GM19452 (cell line): ENCODE results near the gene RAB25.

Experiments
- ATAC-seq: cut with Tn5 transposase; IDR thresholded peaks from one replicate; pipeline ENCODE4 v1.9.1; 2021; ENCODE audit not compliant: unreplicated experiment

Gene RAB25

DNA sequence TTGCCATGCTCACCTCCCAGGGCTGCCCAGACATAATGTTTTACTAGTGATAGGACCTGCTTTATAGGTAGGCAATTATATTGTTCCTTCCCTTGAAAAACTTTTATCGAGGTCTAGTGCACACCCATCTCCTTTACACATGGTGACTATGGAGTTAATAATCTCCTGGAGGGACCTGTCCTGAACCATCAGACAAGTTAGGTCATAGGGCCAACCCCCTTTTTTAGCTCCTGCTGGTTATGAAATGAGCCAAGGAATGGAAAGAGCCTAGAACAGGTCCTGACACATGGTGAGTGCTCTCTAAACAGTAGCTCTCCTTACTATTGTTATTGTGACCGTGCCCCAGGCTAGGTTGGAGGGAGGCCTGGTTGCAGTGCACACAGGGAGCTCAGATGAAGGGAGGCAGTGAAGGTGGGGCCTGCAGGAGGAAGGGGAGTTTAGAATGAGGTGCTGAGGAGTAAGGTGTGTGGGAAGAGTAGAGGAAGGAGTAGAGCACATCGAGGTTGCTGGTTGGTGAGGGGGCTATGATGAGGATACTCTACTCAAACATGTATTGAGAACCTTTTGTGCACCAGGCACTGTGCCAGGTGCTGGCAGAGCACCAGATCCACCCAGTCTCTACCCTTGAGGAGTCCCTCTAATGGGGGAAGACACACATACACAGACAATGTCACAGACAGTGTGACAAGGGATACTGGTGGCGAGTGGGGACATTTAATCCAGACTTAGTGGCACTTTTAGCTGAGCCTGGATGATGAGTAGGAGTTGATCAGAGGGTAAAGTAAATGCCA, 39.4 kb downstream of the RAB25 start:
- ATAC-seq: no peak

DNA sequence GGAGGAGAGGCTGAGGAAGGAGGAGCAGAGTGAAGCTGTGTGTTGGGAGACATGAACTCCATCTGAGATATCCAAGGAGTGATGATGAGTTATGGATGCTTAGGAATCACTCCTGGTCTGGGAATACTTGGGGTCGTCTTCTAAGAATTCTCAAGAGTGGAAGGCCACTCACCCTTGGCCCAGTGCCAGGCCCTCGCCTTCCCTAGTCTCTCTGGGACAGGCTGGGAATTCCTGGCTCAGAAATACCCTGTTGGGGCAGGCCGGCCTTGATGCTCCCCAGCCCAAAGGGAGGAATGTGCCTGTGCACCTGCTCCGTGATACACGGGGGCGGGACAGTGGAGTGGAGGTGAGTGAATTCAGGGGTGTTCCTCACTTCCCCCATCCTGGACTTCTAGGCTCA, 40.9 kb downstream of the RAB25 start:
- ATAC-seq: no peak

DNA sequence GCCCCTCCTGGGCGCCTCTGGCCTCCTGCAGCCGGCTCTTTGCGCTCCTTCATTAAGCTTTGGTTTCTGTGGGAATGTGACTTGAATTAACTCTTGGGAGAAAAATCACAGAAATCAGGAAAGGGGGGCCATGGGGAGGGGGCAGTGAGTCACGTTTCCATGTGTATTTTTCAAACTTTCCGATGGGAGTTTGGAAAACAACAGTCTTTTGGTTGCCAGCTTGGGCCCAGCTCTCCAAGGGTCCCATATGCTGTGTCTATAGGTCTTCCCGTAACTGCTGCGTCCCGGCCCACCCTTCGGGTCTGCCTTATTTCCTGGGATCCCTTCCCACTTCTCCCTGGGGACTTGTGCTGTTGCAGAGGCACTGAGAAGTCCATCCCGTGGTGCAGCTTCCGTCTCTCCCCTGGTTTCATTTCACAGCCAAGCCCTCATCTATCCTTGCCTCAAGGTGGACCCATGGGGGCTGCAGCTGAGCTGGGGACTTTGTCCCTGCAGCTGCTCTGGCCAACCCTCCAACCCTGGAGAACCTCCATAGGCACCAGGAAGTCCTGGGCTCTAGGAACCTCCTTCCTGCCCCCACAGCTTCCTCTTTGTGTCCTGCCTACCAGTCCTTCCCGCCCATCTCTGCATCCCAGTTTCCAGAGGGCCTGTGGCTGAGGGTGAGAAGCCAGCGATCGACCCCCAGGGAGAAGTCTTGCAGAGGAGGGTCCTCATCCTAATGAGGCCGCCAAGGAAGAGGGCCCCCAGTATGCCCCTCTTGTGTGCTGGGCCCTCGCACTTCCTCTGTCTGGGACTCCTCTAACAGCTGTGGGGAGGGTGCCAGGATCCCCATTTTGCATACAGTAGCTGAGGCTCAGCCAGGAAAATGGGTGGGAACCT, 41.9 kb downstream of the RAB25 start:
- no peak for ATAC-seq

DNA sequence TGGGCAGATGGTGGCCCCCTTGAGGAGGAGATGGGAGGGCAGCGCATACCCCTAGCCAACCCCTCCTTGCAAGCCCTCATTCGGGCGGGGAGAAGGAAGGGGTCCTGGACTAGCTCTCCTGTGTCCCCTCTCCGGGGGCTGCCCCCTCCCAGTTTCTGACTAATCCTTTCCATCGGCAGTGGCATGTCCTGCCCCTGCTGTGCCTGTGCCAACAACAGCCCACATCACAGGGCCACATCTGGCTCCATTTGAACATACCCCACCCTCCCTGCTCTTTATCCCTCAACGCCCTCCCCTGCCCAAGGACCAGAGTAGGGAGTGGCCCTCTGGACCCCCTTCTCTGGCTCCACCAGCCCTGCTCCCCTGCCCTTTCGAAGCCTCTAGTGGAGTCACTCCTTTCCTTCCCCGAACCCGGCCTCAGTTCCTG, 42.6 kb downstream of the RAB25 start:
- ATAC-seq: no peak

DNA sequence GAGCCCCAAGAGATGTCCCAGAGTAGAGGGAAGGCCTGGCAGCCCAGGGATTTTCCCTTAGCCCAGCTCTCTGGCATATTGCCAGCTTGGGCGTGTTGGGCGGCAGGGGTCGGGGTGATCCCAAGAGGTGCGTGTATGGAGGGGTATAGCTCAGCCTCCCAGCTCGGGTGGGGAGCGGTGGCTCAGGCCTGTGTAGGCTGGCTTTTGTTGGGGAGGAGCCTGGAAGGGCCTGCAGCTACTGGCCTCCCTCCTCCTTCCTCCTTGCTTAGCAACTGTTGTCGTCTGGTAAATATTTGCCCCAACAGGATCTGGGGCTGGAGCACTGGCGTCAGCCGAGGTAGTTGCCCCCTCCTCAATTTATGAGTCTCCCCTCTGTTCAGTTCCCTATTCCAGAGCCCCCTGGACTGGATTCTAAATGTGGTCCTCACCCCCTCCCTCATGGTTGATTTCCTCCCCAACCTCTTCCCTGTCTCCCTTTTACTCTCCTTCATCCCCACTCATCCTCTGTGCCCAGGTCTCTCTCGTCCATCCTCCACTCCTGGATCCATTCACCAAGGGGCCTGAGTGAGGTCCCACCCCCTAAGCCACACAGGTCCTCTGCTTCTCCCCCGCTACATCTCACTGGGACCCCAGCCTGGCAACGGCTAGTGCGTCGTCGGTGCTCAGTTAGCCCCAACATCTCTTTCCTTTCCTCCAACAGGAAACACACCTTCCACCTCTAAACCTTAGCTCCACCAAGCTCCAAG, 43.3 kb downstream of the RAB25 start:
- ATAC-seq: no peak

DNA sequence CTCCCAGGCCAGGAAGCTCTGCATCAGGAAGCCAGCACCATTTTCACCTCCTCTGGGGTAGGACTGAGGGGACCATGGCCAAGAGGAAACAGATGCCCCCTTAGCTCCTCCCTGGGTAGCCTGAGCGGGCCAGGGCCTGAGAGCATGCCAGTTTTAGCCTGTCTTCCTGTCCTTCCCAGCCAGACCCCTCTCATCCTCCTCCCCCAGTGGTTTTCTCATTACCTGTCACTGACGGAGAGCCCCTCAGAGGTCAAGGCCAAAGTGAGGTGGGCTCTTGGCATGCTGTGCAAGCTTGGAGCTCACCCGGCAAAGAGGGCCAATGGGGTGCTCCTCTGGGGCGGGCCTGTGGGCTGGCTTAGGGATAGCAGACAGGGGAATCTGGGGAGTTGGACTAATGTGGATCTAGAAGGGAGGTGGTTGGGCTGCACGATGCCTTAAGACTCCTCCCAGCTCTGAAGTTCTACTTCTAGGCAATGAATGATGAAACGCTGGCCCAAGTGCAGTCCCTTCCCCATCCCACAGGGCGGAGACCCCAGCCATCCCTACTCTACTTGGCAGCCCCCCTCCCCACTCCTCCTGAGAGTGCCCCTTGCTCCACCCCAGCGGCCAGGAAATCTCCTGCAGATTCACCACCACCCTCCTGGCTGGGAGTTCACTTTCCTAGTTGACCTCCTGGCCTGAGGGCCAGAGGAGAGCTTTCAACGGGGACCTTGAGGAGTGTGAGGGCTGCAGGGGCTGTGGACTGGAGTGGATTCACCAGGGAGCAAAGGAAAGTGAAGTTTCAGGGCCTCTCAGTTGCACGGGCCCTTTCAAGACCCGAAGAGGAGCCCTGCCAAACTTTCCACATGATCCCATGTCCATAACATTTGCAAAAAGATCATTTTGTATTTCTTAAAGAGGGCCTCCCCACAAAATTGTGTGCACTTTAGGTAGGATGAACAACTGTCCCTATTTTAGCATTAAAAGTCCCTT, 44.2 kb downstream of the RAB25 start:
- ATAC-seq: no peak

DNA sequence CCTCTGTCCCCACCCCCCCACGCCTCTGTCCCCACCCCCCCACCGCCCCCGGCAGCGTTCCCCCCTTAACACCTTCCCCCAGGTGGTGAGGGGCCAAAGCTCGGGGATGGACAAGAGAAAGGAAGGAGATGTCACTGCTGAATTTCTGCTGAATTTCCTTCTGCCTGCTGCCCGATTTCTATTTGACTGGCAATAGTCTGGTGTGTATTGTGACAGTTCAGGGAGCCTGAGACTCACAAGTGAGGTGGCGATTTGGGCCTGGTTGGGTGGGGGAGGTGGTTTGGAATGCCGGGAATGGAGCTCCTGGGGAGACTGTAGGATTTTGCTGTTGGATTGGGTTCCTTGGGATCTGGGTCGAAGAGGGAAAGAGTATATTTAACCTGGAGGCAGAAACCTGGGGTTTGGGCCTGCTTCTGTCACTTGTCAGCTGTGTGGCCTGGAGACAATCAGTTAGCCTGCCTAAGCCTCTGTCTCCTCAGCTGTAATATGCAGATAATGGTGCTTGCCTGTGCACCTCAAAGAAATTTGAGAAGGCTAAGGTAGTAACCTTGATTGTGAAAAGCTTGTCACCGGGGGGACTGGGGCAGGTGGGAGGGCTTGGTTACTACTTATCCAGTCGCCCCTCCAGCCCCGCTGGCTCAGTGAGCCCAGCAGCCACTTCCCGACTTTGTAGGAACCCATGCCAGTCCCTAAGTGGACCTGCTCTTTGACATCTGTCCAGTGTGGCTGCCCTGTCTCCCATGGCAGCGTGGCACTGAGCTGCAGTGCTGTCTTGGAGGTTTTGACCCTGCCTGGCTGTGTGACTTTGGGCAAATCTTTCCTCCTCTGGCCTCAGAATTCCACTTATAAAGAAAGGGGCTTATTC, 45.9 kb downstream of the RAB25 start:
- ATAC-seq: no peak

DNA sequence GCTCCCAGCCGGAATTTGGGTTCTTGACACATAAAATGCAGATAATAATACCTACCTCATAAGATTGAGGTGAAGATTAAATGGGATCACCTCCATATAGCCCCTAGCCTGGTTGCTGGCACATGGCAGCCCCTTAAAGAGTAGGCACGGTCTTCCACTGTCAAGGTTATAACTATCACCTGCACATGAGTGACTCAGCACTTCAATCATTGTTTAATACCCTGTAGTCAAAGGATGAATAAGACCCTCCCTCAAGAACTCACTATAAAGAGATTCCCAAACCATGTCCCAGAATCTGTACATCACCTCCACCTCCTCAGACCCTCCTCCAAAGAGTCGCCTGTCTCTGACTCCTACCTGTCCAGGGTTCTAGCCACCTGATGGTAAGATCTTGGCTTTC, 47.1 kb downstream of the RAB25 start:
- ATAC-seq: no peak

DNA sequence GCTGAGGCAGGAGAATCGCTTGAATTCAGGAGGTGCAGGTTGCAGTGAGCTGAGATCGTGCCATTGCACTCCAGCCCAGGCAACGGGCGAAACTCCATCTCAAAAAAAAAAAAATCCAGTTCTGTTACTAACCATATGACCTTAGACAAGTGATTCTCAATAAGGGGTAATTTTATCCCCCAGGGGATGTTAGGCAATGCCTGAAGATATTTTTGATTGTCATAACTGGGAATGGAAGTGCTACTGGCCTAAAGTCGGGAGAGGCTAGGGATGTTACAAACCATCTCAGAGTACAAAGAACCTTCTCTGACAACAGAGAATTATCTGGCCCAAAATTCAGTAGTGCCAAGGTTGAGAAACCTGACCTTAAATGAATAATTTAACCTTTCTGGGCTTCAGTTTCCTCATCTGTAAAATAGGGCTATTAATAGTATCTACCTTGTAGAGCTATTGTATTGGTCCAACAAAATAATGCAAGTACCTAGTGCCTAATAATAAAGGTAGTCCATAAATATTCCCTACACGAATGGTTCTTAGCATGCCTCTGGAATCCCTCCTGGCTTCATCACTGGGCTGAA, 47.8 kb downstream of the RAB25 start:
- no peak for ATAC-seq

DNA sequence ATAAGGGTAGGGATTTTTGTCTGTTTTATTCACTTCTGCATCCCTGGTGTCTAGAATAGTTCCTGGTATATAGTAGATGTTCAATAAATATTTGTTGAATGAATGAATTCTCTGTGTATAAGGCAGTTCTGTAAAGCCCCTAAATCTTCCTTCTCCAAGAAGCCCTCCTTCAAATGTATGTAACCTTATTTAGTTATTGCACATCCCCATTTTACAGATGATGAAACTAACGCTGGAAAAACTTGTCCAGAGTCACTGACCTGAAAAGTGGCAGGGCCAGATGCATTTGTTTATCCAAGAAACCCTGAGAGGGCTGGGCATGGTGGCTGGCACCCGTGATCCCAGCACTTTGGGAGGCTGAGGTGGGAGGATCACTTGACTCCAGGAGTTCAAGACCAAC, 49.3 kb downstream of the RAB25 start:
- ATAC-seq: no peak

DNA sequence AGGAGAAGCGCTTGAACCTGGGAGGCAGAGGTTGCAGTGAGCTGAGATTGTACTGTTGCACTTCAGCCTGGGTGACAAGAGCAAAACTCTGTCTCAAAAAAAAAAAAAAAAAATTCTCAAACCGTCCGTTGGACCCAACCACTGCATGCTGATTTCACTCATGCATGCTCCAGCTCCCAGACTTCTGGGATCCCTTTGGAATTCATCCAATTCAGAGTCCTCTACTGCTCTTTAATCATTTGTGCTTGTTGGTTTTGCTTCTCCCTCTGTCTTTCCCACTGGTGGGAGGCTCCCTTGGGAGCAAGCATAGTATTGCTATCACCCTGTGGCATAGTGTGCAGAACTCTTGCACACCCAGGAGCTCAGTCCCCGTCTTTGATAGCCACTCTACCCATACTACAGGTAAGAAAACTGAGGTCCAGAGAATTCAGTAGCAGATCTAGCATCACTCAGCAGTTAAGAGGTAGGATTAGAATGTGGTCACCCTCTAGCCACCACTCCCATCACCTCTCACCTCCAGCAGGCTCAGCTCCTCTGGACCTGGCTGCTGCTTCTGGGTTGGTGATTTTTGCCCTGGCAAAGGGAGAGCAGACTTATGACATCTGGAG, 50.5 kb downstream of the RAB25 start:
- ATAC-seq: no peak

DNA sequence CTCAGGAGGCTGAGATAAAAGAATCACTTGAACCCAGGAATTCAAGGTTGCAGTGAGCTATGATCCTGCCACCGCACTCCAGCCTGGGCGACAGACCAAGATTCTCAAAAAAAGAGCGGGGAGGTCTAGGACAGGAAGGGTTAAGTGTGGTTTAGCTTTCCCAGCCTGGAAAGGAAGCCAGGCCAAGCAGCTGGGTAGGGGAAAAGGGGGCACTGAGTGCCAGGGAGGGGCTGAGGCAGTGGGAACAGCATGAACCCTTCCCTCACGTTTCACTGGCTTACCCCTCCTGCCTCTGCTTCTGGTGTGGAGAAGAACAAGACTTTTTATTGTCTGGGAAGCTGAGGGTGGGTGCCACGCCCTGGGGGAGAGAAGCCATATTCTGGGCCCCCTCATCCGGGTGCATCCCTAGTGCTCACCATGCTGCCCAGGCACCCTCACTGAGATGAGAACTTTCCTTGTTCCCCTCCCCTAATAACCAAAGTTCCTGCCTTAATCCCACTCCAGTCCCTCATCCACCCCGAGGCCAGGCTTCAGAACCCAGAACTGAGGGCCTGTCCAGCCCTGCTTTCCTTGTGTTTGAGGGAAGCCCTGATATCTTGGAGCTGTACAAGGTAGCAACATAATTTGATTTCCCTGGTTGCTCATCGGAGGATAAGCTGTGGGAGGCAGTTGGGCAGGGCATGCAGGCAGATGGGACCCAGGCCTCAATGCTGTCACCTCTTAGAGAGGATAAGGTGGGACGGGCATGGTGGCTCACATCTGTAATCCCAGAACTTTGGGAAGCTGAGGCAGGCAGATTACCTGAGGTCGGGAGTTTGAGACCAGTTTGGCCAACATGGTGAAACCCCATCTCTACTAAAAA, 51.5 kb downstream of the RAB25 start:
- ATAC-seq: no peak

DNA sequence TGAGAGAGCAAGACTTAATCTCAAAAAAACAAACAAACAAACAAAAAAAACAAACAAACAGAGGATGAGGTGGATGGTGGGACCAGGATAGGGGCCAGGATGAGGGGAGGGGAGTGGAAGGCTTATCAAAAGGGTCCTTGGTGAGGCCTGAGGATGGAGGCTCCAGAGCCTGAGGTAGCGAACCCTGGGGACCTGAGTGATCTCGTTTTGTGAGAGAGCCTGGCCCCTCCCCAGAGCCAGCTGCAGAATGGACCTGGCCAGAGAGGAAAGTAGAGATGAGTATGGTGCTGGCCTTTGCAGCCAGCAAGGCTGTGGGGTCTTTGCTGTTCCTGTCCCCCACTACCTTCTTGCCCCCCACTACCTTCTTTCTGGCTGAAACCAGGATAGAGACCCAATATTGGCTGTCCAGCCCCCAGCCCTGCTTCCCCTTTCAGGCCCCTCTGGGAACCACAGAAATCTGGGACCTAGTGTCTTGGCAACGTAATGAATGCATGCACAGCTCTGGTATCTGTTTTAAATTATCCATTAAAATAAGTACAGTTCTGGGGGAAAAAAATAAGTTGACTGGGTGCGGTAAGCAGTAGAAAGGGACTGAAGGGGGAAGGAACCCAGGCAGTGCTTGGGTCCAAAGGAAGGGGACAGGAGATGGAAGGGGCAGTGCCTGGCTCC, 52.5 kb downstream of the RAB25 start:
- ATAC-seq: no peak

DNA sequence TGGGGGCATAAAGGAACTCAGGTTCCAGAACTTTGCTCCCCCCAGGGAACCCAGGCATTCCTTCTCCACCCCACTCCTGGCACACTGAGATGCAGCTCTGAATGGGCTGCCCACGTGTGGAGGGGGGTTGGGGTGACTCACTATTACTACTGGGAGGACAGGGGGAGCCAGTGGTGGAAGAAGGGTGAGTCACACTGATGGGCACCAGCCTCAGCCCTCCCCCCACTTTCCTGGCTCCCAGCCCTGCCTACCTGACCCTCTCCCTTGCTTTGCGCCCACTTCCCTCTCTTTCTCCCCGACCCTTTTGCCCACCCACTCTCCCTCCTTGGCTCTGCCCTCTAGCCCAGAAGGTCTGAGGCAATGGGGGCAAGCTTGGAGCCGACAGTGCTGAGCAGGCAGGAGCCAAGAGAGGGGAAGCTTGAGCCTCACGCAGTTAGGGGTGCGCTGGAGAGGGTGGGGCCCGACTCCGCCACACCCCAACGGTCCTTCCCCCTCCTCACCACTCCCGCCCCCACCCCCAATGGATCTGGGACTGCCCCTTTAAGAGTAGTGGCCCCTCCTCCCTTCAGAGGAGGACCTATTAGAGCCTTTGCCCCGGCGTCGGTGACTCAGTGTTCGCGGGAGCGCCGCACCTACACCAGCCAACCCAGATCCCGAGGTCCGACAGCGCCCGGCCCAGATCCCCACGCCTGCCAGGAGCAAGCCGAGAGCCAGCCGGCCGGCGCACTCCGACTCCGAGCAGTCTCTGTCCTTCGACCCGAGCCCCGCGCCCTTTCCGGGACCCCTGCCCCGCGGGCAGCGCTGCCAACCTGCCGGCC, 53.4 kb downstream of the RAB25 start, which contains the start of gene LMNA:
LMNA (plus strand) TSS at position 611 of the 818 bp plus-strand sequence. CDS start 208 bp downstream, outside the sequence.
- peak; percentile 51 for ATAC-seq

DNA sequence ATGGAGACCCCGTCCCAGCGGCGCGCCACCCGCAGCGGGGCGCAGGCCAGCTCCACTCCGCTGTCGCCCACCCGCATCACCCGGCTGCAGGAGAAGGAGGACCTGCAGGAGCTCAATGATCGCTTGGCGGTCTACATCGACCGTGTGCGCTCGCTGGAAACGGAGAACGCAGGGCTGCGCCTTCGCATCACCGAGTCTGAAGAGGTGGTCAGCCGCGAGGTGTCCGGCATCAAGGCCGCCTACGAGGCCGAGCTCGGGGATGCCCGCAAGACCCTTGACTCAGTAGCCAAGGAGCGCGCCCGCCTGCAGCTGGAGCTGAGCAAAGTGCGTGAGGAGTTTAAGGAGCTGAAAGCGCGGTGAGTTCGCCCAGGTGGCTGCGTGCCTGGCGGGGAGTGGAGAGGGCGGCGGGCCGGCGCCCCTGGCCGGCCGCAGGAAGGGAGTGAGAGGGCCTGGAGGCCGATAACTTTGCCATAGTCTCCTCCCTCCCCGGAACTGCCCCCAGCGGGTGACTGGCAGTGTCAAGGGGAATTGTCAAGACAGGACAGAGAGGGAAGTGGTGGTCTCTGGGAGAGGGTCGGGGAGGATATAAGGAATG, 54.1 kb downstream of the RAB25 start:
- peak; percentile 19 for ATAC-seq
